Activated CD8-positive, alpha-beta memory T cell treated with anti-CD3 and anti-CD28 coated beads, Interleukin-2, amount 50 U/mL, for 4 hours (primary cell): ENCODE results near the gene TNFAIP1.
"Not testable (repeated sequence)": the region's sequence is repeated elsewhere in the genome, so short reads cannot be mapped to it uniquely, and the experiment has no call there.

Experiments used
- DNase-seq: peaks from one replicate; pipeline ENCODE4 v3.0.0-alpha.2; 2020

Gene TNFAIP1

GRCh38 chr17:28325211-28325610 is 10.3 kb upstream of the TNFAIP1 start:
- DNase-seq, result no peak

- no peak for DNase-seq
Observed at GRCh38 chr17:28326114-28326513, 9.4 kb upstream of the TNFAIP1 start.

- DNase-seq, result no peak
Observed at GRCh38 chr17:28327031-28327607, 8.4 kb upstream of the TNFAIP1 start.

- DNase-seq, result no peak
Observed at GRCh38 chr17:28327709-28328108, 7.9 kb upstream of the TNFAIP1 start.

GRCh38 chr17:28328325-28328724 is 7.2 kb upstream of the TNFAIP1 start:
- no peak for DNase-seq

GRCh38 chr17:28330671-28331070 is 4.9 kb upstream of the TNFAIP1 start:
- DNase-seq, result no peak

- no peak for DNase-seq
Observed at GRCh38 chr17:28331891-28332420, 3.6 kb upstream of the TNFAIP1 start.

- no peak for DNase-seq
Observed at GRCh38 chr17:28333083-28333746, 2.3 kb upstream of the TNFAIP1 start.

GRCh38 chr17:28334171-28334570 is 1.4 kb upstream of the TNFAIP1 start:
- no peak for DNase-seq

GRCh38 chr17:28334666-28335200 is 828 bp upstream of the TNFAIP1 start:
- DNase-seq, result no peak

GRCh38 chr17:28335959-28336871 is 654 bp downstream of the TNFAIP1 start:
- no peak for DNase-seq

GRCh38 chr17:28338056-28338768 is 2.7 kb downstream of the TNFAIP1 start:
- DNase-seq, result no peak

- not testable (repeated sequence) for DNase-seq
Observed at GRCh38 chr17:28338769-28339212, 3.2 kb downstream of the TNFAIP1 start.

GRCh38 chr17:28339431-28339830 is 3.9 kb downstream of the TNFAIP1 start:
- no peak for DNase-seq

- no peak for DNase-seq
Observed at GRCh38 chr17:28340374-28340773, 4.8 kb downstream of the TNFAIP1 start.

GRCh38 chr17:28341516-28341915 is 6.0 kb downstream of the TNFAIP1 start:
- DNase-seq, result no peak

GRCh38 chr17:28342313-28342712 is 6.8 kb downstream of the TNFAIP1 start:
- no peak for DNase-seq

- DNase-seq, result no peak
Observed at GRCh38 chr17:28343491-28343932, 8.0 kb downstream of the TNFAIP1 start.

GRCh38 chr17:28344011-28344410 is 8.4 kb downstream of the TNFAIP1 start:
- DNase-seq, result no peak

GRCh38 chr17:28344435-28344901 is 8.9 kb downstream of the TNFAIP1 start:
- no peak for DNase-seq

GRCh38 chr17:28345419-28346198 is 10.0 kb downstream of the TNFAIP1 start:
- no peak for DNase-seq

- DNase-seq, result no peak
Observed at GRCh38 chr17:28346199-28346580, 10.6 kb downstream of the TNFAIP1 start.
